Stimulated activated CD4-positive, alpha-beta T cell treated with anti-CD3 and anti-CD28 coated beads, Interleukin-15, amount 100 ng/mL, for 1 hour (primary cell): ENCODE measurements around the gene NHS.

Experiments
- DNase-seq, 2 donors: peaks; one replicate each; pipeline ENCODE4 v3.0.0-alpha.2; 2020; ENCODE audit warnings: low read depth in 1 of 2, low spot score in 1 of 2

NHS gene

DNA sequence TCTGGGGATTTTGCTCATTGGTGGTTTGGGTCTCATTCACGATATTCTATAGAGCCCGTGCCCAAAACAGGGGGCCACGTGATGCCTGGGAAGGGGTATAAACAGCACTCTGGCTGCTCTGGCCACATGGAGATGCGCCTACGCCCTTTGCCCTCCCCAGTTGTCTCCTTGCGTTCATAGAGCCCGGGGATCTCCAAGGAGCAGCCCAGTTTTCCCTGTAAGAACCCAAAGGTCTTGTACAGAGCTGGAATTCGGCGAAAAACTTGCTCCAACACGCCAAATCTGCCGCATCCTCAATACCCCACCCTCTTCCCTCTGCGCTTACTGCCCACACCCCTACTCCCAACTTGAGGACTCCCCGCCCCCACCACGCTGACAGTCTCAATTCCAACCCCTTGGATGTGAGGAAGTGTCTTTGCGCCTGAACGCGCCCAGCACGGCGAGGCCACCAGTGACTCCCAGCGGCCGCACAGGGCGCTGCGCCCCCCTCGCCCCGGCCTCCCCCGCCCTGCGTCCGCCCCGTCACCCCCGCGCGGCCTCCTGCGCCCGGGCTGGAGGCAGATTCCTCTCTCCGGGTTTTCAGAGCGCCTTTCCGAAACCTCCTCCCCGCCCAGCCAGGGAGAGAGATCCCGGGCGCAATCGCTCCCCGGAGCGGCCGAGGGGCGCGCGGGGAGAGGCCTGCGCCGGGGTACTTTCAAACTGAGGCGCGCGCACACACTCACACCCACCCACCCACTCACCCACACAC, at the start of gene NHS:
Gene NHS (plus strand): TSS at position 582 of the 748 bp plus-strand sequence. CDS start 558 bp downstream, outside the sequence.
- no peak for DNase-seq

DNA sequence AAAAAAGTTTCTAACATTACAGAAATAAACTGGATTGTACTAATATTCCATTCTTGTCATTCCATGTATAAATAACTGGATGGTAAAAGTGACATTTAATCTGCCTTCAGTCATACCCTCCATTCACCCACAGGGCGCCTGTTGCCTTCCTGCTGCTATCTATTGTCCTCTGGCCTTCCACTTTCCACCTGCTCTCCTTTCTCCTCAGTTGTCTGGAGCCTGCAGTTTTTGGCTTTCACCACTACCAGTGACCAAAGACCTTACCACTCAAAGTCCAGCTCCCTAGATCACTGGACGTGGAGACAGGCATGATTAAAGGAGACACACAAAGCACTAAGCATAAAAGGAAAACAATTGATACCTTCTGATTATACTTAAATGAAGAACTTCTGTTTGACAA, 46.2 kb upstream of the NHS start:
- no peak for DNase-seq

DNA sequence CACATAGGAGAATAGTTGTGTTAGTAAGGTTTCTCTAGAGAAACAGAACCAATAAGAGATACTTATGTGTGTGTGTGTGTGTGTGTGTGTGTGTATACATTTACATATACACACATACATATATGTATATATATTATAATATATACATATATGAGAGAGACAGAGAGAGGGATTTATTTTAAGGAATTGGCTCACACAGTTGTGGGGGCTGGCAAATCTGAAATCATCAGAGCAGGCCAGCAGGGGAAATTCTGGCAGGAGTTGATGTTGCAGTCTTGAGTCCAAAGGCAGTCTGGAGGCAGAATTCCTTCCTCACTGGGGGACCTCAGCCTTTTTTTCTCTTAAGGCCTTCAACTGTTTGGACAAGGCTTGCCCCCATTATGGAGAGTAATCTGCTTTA, 38.6 kb upstream of the NHS start:
- no peak for DNase-seq

DNA sequence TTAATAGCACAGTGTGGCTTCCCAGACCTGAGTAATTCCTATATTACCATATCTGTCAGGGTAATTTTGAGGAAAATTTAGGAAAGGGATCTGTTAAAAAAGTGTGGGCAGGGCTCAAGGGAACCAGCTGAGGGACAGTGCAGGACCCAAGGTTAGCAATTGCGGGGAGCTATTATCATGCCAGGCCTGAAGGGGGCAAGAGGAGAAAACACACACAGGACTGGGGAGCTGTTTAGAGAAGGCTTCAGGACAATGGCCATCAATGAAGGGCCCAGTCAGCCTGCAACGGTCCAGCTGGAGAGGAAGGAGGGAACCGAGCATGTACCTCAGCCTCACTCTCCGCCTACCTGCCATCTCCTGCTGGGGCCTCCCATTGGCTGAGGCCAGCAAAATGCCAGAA, 19.0 kb upstream of the NHS start:
- no peak for DNase-seq

DNA sequence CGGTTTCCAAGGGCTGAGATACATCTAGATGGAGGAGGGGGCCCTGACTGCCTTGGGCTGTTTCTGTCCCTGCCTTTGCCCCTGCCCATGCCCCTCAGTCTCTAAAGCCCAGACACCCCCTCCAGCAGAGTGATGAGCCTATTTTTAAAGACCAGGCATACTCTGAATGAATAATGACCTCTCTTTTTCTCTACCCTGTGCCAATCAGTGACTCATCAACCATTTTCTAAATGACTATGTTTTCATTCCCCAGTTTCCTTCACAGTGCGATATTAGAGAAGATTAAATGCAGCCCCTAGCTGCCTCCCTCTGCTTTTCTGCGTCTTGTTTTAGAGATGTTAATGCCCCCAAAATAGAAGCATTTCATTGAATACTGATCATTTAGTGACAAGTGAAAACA, 15.5 kb upstream of the NHS start:
- DNase-seq = no peak

DNA sequence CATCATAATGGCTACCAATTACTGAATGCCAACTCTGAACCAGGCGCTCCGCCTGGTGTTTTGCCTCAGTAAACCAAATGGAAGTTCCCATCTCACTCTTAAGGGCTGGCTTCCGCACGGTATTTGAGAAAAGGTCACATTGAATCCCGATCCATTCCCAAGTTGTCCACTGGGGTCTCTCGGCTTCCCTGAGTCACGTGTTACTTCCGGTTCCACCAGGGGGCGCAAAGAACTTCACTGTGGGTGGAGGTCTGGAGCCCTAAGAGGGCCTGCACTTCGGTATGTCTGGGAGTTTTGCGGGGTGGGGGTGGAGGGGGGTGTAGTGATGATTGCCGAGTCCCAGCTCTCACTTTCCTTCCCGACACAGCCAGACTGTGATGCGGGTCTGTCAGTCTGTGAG, 13.4 kb upstream of the NHS start:
- no peak for DNase-seq

DNA sequence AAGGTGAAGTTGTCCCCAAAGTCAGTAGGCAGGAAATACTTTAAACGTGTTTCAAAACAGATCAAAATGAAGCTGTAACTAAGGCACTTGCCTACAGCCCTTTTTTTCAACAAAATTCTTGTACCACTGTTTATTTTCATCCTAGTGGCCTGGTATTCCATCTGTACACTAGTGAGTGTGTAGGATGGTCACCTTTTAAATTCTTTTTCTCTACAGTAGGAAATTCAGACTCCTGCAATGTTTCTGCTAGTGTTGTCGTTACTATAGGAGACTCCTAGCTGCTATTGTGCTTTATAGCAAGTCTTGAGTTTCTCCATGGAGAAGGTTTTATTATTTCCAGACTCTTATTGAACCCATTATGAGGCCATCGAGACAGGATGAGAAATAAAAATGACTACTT, 7.0 kb upstream of the NHS start:
- no peak for DNase-seq

DNA sequence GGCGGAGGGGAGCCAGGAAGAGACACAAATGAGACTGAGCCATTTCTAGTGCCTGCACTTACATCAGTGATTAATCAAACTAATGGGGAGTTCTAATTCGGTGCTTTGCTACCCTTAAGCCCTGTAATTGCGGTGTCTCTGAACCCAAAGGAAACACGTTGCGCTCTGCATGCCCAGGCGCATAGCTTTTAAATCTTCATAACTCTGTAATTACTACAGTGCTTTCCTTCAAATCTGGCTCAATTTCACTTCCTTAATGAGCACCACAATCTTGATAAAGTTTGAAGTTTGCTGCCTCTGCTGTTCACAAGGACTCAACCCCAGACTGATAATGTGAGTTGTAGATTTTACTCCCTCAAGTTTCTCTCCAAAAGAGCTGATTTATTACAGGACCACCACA, 5.7 kb upstream of the NHS start:
- DNase-seq = no peak

DNA sequence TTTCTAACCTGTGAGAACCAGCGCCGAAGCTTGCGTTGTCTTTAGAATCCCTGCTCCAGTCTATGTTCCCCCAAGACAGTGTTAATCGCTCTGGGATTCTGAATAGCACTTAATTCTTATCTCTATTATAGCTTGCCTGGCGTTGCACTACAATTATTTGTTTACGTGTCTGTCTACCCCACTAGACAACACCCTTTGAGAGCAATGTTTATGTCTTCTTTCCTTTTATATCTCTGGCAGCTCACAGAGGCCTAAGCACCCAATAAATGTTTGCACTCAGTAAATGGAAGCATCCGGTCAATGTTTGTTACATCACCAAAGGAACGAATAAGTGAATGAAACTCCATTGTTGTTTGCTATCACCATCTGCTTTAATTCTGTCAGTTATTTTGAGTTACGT, 4.8 kb upstream of the NHS start:
- no peak for DNase-seq

DNA sequence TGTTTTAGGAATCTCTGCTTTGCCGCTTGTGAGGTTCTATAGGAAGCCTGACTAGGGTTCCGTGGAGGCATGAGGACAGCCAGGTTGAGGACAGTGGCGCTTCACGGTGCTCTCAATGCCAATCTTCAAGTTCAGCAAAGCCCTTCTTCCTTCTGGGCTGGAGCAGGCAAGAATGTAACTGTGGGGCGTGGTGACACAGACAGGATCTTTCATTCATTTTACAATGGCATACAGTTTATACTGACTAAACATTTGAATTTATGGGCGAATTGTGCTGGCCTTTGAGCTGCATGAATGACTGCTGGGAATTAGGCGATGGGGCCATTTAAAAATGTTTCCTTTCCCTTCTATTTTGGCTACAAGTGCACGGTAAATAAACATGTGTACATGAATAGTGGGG, 2.9 kb upstream of the NHS start:
- no peak for DNase-seq

DNA sequence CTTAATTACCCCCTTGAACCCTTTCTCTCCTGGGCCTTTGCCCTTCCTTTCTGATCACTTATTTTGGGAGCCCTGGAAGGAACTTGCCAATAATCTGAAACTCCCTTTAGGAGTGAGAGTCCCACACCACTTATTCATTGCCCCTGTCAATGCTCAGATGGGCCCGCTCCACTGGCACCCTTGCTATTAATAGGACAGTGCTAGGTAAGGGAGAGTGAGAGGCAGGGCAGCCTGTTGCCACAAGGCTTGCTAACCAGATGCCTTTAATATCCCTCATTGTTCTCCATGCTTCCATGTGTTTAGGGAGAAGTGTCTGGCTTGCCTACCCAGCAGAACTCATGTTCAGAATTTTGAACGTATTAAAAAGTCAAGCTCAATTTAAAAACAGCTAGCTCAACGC, 1.7 kb upstream of the NHS start:
- DNase-seq = no peak

DNA sequence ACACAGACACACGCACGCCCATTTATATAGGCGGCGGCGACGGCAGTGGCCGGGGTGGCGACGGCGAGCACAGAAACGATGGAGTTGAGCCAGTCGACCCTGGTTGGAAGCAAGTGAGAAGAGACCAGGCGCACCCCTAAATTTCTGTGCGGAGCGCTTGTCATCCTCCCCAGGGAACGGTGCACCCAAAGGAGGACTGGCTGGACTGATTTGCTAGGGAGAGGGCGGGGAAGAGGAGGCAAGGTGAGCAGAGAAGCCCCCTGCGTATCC, 302 bp downstream of the NHS start:
- no peak for DNase-seq

DNA sequence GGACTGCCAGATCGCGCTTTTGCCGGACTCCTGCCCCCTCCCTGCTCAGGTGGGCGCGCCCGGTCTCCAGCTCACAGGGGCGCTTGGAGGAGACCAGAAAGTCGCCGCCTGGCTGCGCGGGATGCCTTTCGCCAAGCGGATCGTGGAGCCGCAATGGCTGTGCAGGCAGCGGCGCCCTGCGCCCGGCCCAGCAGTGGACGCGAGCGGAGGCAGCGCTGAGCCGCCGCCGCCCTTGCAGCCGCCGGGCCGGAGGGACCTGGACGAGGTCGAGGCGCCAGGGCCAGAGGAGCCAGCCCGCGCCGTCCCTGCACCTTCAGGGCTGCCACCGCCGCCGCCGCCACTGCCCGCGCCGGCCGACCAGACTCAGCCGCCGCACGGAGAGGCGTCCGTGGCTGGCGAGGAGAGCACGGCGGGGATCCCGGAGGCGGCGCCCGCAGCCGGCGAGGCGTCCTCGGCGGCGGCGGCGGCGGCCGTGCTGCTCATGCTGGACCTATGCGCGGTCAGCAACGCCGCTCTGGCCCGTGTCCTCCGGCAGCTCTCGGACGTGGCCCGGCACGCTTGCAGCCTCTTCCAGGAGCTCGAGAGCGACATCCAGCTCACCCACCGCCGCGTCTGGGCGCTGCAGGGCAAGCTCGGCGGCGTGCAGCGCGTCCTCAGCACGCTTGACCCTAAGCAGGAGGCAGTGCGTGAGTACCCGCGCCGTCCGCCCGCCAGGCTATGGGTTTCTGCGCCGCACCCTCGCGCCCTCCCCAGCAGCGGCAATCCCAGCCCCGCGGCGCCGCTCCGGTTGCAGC, 834 bp downstream of the NHS start:
- DNase-seq = no peak

DNA sequence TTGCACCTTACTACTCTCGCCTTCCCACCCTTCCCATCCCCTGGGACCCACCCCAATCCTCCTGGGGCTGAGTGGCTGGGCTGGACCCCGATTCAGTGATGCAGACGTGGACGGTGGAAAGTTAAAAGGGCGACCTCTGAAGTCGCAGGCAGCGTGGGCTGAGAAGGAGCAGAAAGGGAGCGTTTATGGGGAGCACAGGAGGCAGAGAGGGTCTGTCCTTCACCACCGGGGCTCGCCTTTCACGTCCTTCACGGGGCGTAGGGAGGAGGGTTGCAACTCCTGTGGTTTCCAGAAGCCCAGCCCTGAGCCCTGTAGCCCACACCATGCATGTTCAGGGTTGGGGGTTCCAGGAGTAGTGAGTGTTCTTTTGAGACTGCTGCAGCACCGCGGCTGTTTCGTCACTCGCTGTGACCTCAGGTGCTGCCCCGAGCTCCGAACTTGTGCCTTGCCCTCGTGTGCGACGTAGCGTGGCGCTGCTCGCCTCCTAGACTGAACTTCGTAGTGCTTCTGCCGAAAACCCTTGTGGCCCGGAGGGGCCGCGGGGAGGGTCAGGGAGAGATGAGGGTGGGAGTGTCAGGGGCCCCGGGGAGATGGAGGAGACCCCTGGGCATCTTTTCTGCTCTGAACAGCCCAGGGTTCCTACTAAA, 1.6 kb downstream of the NHS start:
- no peak for DNase-seq

DNA sequence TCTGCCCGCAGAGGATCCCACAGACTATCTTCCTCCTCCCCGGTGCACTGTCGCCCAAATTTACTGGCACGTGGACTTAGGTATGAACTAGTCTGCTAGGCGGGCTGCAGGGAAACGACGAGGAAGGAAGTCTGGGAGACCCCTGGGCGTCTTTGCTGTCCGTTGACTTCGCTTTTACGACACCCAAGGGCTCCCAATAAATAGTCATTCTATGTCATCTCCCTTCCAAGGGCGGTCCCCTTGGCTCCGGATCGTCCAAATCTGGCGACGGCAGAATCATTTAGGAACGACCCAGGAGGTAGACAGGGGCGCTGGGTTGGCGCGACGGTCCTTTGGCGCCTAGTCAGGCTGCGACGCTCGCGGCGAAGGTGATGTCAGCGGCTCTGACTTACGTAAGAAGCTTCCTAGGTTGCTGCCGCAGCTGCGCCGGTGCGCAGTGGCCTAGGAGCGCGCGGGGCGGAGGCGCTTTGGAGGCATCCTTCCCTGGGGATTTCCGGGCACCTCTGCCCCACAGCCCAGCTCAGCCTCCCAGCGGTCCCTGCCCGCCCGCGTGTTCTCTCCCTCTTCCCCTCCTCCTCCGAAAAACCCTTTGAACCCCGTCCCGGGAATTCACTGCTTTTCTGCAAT, 2.2 kb downstream of the NHS start:
- no peak for DNase-seq

DNA sequence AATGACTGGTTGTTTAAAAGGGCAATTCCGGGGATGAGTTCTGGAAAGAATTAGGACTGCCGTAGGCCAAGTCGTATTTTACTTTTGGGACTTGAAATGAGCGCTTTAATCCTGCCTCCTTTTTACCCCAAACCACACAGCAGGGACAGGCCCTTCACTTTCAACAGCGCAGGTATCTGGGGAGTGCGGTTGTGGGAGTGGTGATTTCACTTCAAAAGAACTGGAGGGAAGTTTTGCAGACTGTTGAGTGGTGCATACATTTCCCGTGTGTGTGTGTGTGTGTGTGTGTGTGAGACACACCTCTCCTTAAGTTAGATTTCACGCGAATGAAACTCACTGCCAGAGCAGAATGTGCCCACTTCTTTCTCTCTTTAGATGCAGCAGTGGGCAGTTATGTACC, 2.8 kb downstream of the NHS start:
- DNase-seq = no peak

DNA sequence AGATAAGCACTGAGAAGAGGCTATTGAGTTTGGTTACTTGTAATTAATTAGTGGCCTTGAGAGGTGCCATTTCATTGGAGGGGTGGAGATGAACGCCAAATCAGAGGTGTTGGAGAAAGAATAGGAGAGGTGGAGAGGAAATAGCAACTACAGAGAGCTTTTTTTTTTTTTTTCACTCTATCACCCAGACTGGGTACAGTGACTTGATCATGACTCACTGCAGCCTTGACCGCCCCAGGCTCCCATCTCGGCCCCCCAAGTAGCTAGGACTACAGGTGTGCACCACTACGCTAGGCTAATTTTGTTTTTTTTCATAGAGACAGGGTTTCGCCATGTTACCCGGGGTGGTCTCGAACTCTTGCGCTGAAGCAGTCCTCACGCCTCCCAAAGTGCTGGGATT, 5.2 kb downstream of the NHS start:
- no peak for DNase-seq

DNA sequence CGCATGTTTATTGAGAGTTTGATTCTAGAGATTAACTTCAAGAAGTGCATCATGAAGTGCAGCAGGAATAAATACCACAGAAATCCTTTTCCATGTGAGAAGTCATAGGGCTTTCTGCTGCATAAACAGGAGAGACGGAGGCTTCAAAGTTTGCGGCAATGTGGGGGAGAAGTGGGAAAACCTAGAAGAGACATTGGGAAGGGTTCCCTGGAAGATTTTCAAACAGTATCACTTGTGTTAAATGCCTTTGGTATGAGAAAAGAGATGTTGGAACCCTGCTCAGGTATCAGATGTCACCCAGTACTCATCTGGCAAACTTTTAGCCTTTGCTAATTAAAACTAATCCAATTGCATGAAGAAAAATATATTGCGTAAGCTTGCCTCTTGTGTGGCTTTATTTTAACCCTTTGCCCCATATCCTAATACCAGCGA, 15.4 kb downstream of the NHS start:
- DNase-seq = no peak

DNA sequence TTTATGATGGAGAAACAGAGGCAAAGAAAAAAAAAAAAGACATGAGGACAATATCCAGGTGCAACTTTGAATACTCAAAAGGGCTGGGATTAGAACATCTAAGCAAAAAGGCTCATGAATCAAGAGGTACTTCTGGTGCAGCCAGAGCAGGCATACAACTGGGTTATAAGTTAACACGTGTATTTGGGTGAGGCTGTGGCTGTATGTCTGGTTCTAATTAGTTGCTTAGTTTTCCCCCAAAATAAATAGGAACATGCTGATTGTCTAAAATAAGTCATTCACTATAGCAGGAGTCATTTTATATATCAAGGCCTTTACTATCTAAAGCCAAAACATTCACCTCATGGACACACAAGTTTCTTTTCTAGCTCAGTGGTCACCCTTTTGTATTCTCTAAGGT, 20.2 kb downstream of the NHS start:
- no peak for DNase-seq

DNA sequence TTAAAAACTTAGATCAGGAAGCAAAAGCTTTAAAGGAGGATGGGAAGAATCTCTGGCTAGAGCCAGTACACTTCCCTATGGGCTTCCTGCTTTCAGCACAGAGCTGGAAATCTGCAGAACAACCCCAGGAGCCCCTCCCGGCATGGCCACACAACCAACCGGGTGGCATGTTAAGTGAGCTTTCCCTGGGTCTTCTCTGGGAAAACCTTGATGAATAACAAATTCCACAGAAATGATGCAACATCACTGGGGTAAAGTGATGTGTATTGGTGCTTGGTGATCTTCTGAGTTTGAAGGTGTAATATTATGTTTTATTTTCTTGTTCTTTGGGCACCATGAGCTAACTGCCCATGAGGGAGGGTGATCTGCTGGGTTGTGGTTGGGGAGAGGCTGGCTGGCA, 22.1 kb downstream of the NHS start:
- no peak for DNase-seq

DNA sequence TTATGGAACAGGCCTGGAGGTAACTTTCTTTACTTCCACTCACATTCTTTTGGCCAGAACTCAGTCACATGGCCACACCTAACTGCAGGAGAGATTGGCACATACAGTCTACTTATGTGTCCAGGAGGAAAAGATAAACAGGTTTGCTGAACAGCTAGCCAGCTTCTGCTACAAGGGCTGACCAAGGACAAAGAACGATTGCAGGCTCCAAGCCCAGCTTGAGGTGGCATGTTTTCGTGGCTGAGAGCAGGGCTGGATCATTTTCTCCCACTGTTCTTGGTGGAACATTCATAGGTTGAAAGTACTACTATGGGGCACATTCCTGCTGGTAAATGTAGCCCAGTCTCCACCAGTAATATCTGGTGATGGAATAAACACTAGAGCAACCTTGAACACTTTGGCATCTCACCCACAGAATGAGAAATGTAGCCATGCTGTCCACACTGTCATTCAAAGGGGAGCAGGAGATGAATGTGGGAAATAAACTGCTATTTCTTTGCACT, 28.2 kb downstream of the NHS start:
- no peak for DNase-seq

DNA sequence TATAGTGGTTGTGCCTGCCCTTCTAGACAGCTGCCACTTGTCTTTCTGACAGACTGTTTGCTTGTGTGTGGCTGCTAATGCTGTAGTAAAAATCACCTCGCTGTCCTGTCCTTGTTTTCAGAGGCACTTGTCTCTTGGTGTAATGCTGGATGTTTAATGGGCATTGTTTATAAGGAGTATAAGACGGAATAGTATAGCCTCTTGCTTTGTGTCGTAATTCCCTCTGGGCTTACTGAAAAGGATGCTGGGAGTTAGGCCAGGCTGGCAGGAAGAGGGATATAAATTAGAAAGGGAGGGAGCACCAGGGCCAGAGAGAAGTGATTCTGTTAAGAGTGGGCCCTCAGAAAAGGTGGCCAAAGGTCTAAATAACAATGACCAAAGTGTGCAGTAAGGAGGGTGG, 29.0 kb downstream of the NHS start:
- DNase-seq = no peak
